Brain microvascular endothelial cell (primary cell): ENCODE results near the gene ACTRT2.

Experiments
- DNase-seq: peaks from one replicate; pipeline ENCODE4 v3.0.0-alpha.2; 2020
- H3K27ac ChIP-seq: fragments of 250-450 bp; sonication (Bioruptor Pico); 2 replicates; pipeline ENCODE4 v1.5.1; 2020; ENCODE audit warnings: mild to moderate bottlenecking, moderate library complexity
- H3K27me3 ChIP-seq: fragments of 250-450 bp; sonication (Bioruptor Pico); replicated peaks from 2 replicates; pipeline ENCODE4 v1.5.1; 2020; ENCODE audit warnings: mild to moderate bottlenecking
- H3K36me3 ChIP-seq: fragments of 250-450 bp; sonication (Bioruptor Pico); replicated peaks from 2 replicates; pipeline ENCODE4 v1.5.1; 2020; ENCODE audit warnings: mild to moderate bottlenecking
- H3K4me3 ChIP-seq: 2 replicates; pipeline ENCODE4 v1.5.1; 2011; ENCODE audit warnings: low read depth, mild to moderate bottlenecking, control low read depth, low read length, moderate library complexity
- in situ Hi-C: cut with HindIII; loops from 2 replicates; pipeline ENCODE4 v1.10.0; 2017; ENCODE audit warnings: low sequenced_read_pairs, low pct_ligation_motif_present
- TF ChIP-seq, protein P1 (sequence below): IDR thresholded peaks from 2 replicates; pipeline ENCODE4 v1.5.1; 2011; ENCODE audit warnings: low read depth, mild to moderate bottlenecking, moderate library complexity, low read length, control low read depth, inconsistent platforms; ENCODE audit errors: missing control alignments

Gene ACTRT2

DNA sequence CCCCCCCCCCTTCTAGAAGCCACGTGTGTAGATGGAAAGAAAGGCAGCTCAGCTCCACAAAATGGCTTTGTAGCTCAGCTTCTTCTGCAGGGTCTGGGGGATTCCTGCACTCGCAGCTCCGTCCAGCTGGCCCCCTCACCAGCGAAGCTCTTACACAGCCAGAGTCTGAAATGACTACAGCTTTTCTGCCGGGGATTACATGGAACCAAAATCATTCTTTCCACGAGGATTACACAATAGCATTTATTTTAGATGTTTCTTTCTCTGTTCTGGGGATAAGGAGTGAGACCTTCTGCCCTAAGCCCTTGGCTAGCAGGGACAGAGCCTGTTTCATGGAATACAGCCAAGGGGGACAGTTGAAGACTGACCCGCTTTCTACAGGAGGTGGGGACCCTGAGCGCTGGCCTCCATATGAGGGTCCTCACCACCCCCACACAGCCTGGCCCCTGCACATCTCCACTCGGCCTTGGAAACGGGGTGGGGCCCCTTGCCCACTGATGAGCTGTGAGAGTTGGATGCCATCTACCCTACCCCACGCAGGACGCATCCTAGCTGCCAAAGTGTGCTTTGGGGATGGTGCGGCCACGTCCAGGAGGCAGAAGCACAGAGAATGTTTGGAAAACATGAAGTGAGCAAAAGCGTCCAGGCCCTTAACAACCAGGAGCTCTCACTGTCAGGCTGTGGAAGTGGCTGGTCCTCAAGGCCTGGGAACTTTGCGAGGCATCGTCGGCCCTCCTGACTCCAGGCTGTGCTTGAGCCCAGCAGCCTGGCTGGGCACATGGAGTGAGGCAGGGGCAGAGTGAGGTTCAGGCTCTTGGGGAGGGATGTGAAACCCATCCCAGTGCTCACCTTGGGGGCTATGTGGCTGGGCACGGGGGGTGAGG lies 14.5 kb downstream of the ACTRT2 start:
- H3K27ac ChIP-seq = no peak overlapping the region
- no peak for DNase-seq
- H3K4me3 ChIP-seq = no peak overlapping the region
- H3K27me3 ChIP-seq = no peaks in the 10 kb centered on the region
- H3K36me3 ChIP-seq = no peaks in the 10 kb centered on the region
- TF ChIP-seq, protein P1, sequence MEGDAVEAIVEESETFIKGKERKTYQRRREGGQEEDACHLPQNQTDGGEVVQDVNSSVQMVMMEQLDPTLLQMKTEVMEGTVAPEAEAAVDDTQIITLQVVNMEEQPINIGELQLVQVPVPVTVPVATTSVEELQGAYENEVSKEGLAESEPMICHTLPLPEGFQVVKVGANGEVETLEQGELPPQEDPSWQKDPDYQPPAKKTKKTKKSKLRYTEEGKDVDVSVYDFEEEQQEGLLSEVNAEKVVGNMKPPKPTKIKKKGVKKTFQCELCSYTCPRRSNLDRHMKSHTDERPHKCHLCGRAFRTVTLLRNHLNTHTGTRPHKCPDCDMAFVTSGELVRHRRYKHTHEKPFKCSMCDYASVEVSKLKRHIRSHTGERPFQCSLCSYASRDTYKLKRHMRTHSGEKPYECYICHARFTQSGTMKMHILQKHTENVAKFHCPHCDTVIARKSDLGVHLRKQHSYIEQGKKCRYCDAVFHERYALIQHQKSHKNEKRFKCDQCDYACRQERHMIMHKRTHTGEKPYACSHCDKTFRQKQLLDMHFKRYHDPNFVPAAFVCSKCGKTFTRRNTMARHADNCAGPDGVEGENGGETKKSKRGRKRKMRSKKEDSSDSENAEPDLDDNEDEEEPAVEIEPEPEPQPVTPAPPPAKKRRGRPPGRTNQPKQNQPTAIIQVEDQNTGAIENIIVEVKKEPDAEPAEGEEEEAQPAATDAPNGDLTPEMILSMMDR = no peak
- in situ Hi-C loops = no loop called here

DNA sequence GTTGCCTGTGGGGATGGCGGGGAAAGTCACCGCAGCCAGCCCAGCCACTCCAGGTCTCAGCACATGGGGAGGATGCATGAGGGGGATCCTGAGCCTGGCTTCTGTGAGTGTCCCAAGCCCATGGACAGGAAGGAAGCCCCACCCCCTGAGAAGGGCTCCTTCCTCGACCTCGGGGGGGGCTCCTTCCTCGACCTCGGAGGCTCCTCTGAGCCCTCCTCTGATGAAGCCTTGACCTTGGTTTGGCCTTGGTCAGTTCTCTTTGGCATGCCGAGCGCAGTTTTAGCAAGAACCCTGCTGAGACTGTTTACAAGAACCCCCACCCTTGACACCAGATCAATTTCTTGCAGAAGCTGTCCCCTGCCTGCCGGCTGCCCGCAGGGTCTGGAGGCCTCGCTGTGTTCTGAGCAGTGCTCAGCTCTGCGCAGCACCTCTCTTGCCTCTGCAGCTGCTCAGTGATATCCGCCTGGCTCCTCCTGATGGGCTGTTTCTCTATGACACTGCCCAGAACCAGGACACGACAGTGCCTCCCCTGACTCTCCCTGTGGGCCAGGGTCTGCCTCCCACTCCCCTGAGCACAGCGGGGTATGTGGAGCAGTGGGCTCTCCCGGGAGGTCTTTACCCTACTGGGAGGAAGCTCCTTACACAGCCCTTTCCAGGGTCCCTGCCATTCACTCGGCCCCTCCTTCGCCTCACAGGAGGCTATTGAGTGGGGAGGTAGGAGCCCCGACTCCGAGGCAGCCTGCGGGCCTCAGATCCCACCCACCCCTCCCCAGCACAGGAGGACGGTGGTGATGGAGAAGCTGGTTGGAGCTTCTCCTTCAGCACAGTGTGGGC lies 15.4 kb downstream of the ACTRT2 start:
- H3K27ac ChIP-seq = no peak overlapping the region
- no peak overlapping the region for H3K4me3 ChIP-seq
- in situ Hi-C loops = no loop called here
- DNase-seq = no peak
- TF ChIP-seq, protein P1 = no peak
- H3K27me3 ChIP-seq = no peaks in the 10 kb centered on the region
- no peaks in the 10 kb centered on the region for H3K36me3 ChIP-seq

GRCh38 chr1:3037281-3038040 lies 16.2 kb downstream of the ACTRT2 start:
- no peak overlapping the region for H3K27ac ChIP-seq
- no peaks in the 10 kb centered on the region for H3K27me3 ChIP-seq
- no peak overlapping the region for H3K4me3 ChIP-seq
- H3K36me3 ChIP-seq = no peaks in the 10 kb centered on the region
- TF ChIP-seq, protein P1 = no peak
- in situ Hi-C loops = no loop called here
- DNase-seq = no peak

GRCh38 chr1:3038113-3038551 lies 16.9 kb downstream of the ACTRT2 start:
- TF ChIP-seq, protein P1 = no peak
- Histone ChIP-seq H3K4me3 (no peak overlapping the region), H3K27ac (no peak overlapping the region), H3K27me3 (no peaks in the 10 kb centered on the region), H3K36me3 (no peaks in the 10 kb centered on the region)
- in situ Hi-C loops = no loop called here
- no peak for DNase-seq

DNA sequence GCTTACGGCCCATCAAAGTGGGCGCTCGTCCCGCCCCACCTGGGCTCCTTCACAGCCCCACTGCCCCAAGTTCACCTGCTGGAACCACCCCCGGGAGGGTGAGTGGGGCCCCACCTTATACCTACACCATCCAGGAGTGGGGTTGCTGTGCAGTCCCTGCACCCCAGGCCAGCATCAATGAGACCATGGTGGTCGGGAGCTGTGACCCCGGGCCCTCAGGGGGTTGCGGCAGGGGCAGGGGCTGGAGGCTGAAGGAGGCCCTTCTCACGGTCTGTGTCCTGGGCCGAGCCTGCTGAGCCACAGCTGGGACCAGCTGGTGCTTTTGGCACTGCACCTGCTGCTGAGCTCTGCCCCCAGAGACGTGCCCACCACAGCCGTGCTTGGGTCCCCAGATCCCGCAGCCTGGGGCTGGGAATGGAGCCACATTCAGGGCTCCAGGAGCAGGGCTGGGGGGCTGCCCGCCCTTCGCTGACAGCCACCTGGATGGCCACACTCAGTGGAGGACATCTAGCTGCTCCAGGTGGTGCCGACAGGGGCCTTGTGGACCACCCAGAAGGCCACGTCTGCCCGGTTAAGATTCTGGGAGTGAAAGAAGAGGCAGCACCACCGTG lies 17.4 kb downstream of the ACTRT2 start:
- TF ChIP-seq, protein P1 = no peak
- no peak for DNase-seq
- in situ Hi-C loops = no loop called here
- H3K27me3 ChIP-seq = no peaks in the 10 kb centered on the region
- H3K4me3 ChIP-seq = no peak overlapping the region
- H3K27ac ChIP-seq = no peak overlapping the region
- no peaks in the 10 kb centered on the region for H3K36me3 ChIP-seq
